ENCODE data around the gene XPNPEP1. TPM values are rescaled to one million over a fixed set of nuclear protein-coding genes. Genes with fewer than 3 reads are reported as not detected.

Gene XPNPEP1
- total and polyA plus RNA-seq, 4 donors: 28.4 to 68.9 (median 43.2) TPM

Other genes starting within 250 kb of the XPNPEP1 start
- gene ADD3, start 84.5 kb upstream of the XPNPEP1 start, total RNA-seq: 100 to 1,000 TPM in 1 of 2 donors, 10 to 100 TPM in 1; 80.9 to 197 TPM
- 100 to 1,000 TPM in 1 of 2 donors, 10 to 100 TPM in 1; 41.1 to 132 TPM for gene ADD3, start 84.5 kb upstream of the XPNPEP1 start, polyA plus RNA-seq